WI38 (cell line): Measurements from ENCODE around the gene NADK2.

ENCODE experiments used
- H3K4me3 ChIP-seq: 2 replicates; pipeline ENCODE4 v1.5.1; 2011; ENCODE audit warnings: low read depth, mild to moderate bottlenecking, control low read depth, low read length
- CTCF ChIP-seq: IDR thresholded peaks from 2 replicates; pipeline ENCODE4 v1.5.1; 2012; ENCODE audit warnings: low read depth, mild to moderate bottlenecking, control low read depth, low read length

The NADK2 gene

DNA sequence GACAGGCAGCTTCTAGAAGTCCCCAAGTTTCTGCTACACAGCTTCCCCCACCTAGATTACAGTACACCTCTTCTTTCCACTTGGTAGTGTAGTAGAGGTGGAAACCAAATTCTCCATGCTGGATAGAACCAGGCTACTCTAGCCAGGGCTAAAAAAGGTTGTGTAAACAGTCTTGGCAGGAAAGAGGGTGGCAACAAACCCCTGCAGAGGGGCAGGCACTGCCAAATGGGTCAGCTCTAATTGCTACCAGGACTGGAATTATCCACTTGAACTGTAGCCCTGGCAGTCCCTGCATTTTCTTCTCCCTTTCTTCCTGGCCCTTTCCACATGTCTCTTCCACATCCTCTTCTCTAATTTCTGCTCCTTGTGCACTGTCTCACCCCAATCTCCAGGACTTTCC lies 35.1 kb upstream of the NADK2 start:
- H3K4me3 ChIP-seq = no peak overlapping the region
- TF ChIP-seq CTCF = no peak

DNA sequence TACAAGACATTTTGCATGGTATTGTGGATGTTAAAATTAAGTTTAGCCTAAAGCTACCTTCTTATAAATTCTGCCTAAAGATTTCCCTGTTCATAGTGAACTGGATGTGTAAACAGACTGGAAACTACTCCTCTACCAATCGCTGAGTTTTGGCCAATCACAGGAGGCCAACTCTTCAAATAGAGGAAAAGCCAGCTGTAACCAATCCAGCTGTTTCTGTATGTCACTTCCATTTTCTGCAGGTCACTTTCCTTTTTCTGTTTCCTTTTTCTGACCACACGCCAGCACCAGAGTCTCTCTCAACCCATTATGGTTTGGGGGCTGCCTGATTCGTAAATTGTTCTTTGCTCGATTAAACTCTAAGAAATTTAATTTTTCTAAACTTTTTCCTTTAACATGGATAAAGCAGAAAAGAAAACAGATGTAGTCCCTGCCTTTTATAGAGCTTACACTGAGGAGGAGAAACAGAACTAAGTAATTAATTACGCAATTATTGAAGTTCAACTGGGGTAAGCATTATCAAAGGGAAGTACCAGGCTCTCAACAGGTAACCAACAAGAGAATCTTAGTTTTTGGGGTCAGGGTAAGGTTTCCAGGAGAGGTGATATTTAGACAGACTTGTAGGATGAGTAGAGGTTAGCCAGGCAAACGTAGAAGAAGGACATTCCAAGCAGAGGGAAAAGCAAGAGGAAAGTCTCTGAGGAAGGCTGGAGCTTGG lies 32.2 kb upstream of the NADK2 start:
- no peak for TF ChIP-seq CTCF

DNA sequence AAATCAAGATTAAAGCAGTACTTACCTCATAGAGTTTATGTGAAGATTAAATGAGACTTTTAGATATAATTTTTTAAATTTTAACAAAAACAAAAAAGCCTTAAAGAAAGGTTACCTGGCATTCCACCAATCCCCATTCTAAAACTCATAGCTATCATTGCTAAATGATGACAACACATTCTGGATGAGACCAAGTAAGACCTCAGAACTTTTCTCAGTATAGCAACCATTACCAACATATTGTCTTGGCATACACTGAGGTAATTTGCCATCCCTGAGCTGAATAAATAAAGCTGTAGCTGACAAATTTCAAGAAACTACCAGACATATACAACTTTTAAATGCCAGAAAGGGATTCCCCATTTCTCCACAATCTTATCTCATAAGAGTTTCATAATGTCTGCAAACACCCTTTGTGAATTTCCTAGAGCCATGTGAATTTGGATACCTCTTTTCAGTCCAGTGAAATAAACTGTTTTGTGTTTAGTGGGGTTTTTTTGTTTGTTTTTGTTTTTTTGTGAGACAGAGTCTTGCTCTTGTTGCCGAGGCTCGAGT lies 30.5 kb upstream of the NADK2 start:
- TF ChIP-seq CTCF = no peak

More for the DNA sequence above, 32.2 kb upstream of the NADK2 start:
- no peak overlapping the region for H3K4me3 ChIP-seq

GRCh38 chr5:36270876-36271575 lies 29.3 kb upstream of the NADK2 start:
- no peak for TF ChIP-seq CTCF
- no peak overlapping the region for H3K4me3 ChIP-seq

More for the DNA sequence above, 30.5 kb upstream of the NADK2 start:
- H3K4me3 ChIP-seq = no peak overlapping the region

- no peak overlapping the region for H3K4me3 ChIP-seq
- TF ChIP-seq CTCF = no peak
Observed at GRCh38 chr5:36270175-36270574, 28.4 kb upstream of the NADK2 start.

DNA sequence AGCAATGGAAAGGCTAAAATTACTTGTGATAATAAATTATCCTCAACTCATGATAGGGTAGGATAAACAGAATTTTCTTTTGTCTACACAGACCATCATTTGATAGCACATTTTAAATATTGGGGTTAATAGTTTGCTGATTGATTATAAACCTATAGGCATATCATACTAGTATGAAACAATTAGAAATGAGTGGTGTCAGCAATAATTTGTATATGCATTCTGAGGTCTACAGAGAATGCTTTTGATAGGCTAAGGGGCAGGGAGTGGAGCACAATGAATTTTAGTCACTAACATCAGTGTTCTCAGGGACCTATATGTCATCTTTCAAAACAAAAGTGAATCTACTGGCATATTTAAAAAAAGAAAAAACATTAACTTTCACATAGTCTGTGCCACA lies 27.8 kb upstream of the NADK2 start:
- H3K4me3 ChIP-seq = no peak overlapping the region
- TF ChIP-seq CTCF = no peak

GRCh38 chr5:36267905-36268304 lies 26.2 kb upstream of the NADK2 start:
- H3K4me3 ChIP-seq = no peak overlapping the region
- no peak for TF ChIP-seq CTCF
